Large intestine (tissue), 12 donors: Measurements from ENCODE around the gene METRN. TPM values are rescaled to one million over a fixed set of nuclear protein-coding genes. Genes with fewer than 3 reads are reported as not detected.

ENCODE experiments used
- DNase-seq, 2 donors: peaks; one replicate each; pipeline versions ENCODE4 v3.0.0 to v3.0.0-alpha.2; 2013
- H3K27ac ChIP-seq: one replicate; pipeline ENCODE4 v1.5.1; 2013; ENCODE audit warnings: low read length
- H3K27me3 ChIP-seq: 2 replicates; pipeline ENCODE4 v1.6.1; 2013; ENCODE audit warnings: low read length; ENCODE audit not compliant: control insufficient read depth, insufficient read depth
- H3K36me3 ChIP-seq: 2 replicates; pipeline ENCODE4 v1.6.1; 2013; ENCODE audit warnings: low read length; ENCODE audit not compliant: control insufficient read depth, insufficient read depth
- H3K4me1 ChIP-seq: one replicate; pipeline ENCODE4 v1.6.1; 2013; ENCODE audit warnings: low read length; ENCODE audit not compliant: control insufficient read depth, insufficient read depth
- H3K4me3 ChIP-seq: one replicate; pipeline ENCODE4 v1.5.1; 2013; ENCODE audit warnings: low read length
- H3K9me3 ChIP-seq: one replicate; pipeline ENCODE4 v1.6.1; 2013; ENCODE audit warnings: mild to moderate bottlenecking, low read depth, low read length, moderate library complexity; ENCODE audit not compliant: control insufficient read depth
- WGBS: methylation state at CpG from one replicate; pipeline ENCODE4 v1.1.5; 2013; ENCODE audit warnings: low lambda C conversion rate; ENCODE audit not compliant: insufficient coverage; 5-methylcytosine and 5-hydroxymethylcytosine counted together
- long read RNA-seq, 11 donors: transcript quantifications; one replicate each; lab custom pipeline, GENCODE V29; 2026
- polyA plus RNA-seq: library from polyadenylated mRNA; unstranded; fragments of 120-200 nt; gene quantifications from one replicate; pipeline ENCODE4 v1.2.1, GENCODE V29; 2013

METRN gene
- 18.9 TPM for polyA plus RNA-seq
- long read RNA-seq, donor 1, transcript METRN-204 (4 exons, 3,325 nt), result major isoform, 9 of 10 reads
- long read RNA-seq, donor 1, partial matches to known transcripts, result 0 of 10 reads
- long read RNA-seq, donor 1, other reads (novel, unspliced or antisense), result 0 of 10 reads
- long read RNA-seq, donor 2, transcript METRN-204 (4 exons, 3,325 nt), result major isoform, 9 of 23 reads
- long read RNA-seq, donor 2, partial matches to known transcripts, result 8 of 23 reads
- long read RNA-seq, donor 2, other reads (novel, unspliced or antisense), result 0 of 23 reads
- long read RNA-seq, donor 3, result 0 reads
- long read RNA-seq, donor 4, partial matches to known transcripts, result 0 of 2 reads
- long read RNA-seq, donor 4, other reads (novel, unspliced or antisense), result 0 of 2 reads
- long read RNA-seq, donor 5, transcript METRN-204 (4 exons, 3,325 nt), result major isoform, 11 of 15 reads
- long read RNA-seq, donor 5, partial matches to known transcripts, result 0 of 15 reads
- long read RNA-seq, donor 5, other reads (novel, unspliced or antisense), result 0 of 15 reads
- long read RNA-seq, donor 6, transcript METRN-204 (4 exons, 3,325 nt), result major isoform, 6 of 9 reads
- long read RNA-seq, donor 6, partial matches to known transcripts, result 0 of 9 reads
- long read RNA-seq, donor 6, other reads (novel, unspliced or antisense), result 0 of 9 reads
- long read RNA-seq, donor 7, transcript METRN-204 (4 exons, 3,325 nt), result major isoform, 7 of 13 reads
- long read RNA-seq, donor 7, partial matches to known transcripts, result 0 of 13 reads
- long read RNA-seq, donor 7, other reads (novel, unspliced or antisense), result 0 of 13 reads
- long read RNA-seq, donor 8, transcript METRN-204 (4 exons, 3,325 nt), result major isoform, 11 of 15 reads
- long read RNA-seq, donor 8, partial matches to known transcripts, result 0 of 15 reads
- long read RNA-seq, donor 8, other reads (novel, unspliced or antisense), result 0 of 15 reads
- long read RNA-seq, donor 9, transcript METRN-204 (4 exons, 3,325 nt), result major isoform, 9 of 20 reads
- long read RNA-seq, donor 9, partial matches to known transcripts, result 7 of 20 reads
- long read RNA-seq, donor 9, other reads (novel, unspliced or antisense), result 0 of 20 reads
- long read RNA-seq, donor 10, transcript METRN-204 (4 exons, 3,325 nt), result major isoform, 9 of 12 reads
- long read RNA-seq, donor 10, partial matches to known transcripts, result 0 of 12 reads
- long read RNA-seq, donor 10, other reads (novel, unspliced or antisense), result 0 of 12 reads
- long read RNA-seq, donor 11, transcript METRN-204 (4 exons, 3,325 nt), result major isoform, 7 of 10 reads
- long read RNA-seq, donor 11, partial matches to known transcripts, result 0 of 10 reads
- long read RNA-seq, donor 11, other reads (novel, unspliced or antisense), result 0 of 10 reads

GRCh38 chr16:714558-715476 is at the start of gene METRN:
METRN (plus strand) TSS chr16:715118; CDS start chr16:715290, 172 bp downstream.
- H3K27ac ChIP-seq, result no peak within 1 kb of the TSS

GRCh38 chr16:666572-666971 is 48.3 kb upstream of the METRN start:
- no peaks in the 10 kb centered on the region for H3K27me3 ChIP-seq
- no peak overlapping the region for H3K4me3 ChIP-seq
- whole genome bisulfite sequencing, result no CpG with 5 or more reads among the region's 13 CpGs
- H3K4me1 ChIP-seq, result peaks cover 15% of the 10 kb centered on the region
- peaks cover 36% of the 10 kb centered on the region for H3K36me3 ChIP-seq
- peaks cover 6% of the 10 kb centered on the region for H3K9me3 ChIP-seq
- H3K27ac ChIP-seq, result no peak overlapping the region
- no peak for DNase-seq

More at GRCh38 chr16:714558-715476, at the start of gene METRN:
- Histone ChIP-seq H3K4me1 (peaks cover 18% of the 10 kb centered on the region), H3K27me3 (peaks cover 49% of the 10 kb centered on the region), H3K4me3 (no peak within 1 kb of the TSS), H3K36me3 (no peaks in the 10 kb centered on the region), H3K9me3 (peaks cover 10% of the 10 kb centered on the region)
- DNase-seq, result peak; percentile 78 to 87
- no CpG with 5 or more reads among the region's 108 CpGs for WGBS

GRCh38 chr16:667113-667779 is 47.7 kb upstream of the METRN start:
- Histone ChIP-seq H3K27ac (peak overlapping the region; percentile 38), H3K9me3 (peaks cover 6% of the 10 kb centered on the region), H3K4me1 (peaks cover 14% of the 10 kb centered on the region), H3K36me3 (peaks cover 38% of the 10 kb centered on the region), H3K4me3 (no peak overlapping the region), H3K27me3 (no peaks in the 10 kb centered on the region)
- WGBS, result no CpG with 5 or more reads among the region's 22 CpGs
- DNase-seq, result no peak

- peaks cover 2% of the 10 kb centered on the region for H3K9me3 ChIP-seq
- H3K27ac ChIP-seq, result peak within 1 kb of the TSS; percentile 38
- H3K27me3 ChIP-seq, result no peaks in the 10 kb centered on the region
- no CpG with 5 or more reads among the region's 78 CpGs for WGBS
- peak; percentile 90 to 92 for DNase-seq
- peaks cover 14% of the 10 kb centered on the region for H3K4me1 ChIP-seq
- peak within 1 kb of the TSS; percentile 91 for H3K4me3 ChIP-seq
- peaks cover 39% of the 10 kb centered on the region for H3K36me3 ChIP-seq
Observed at GRCh38 chr16:667780-668518, 47.0 kb upstream of the METRN start, which contains the start of gene RHOT2. RHOT2 (plus strand) TSS chr16:668132; CDS start chr16:668200, 68 bp downstream.

GRCh38 chr16:668519-669171 is 46.3 kb upstream of the METRN start:
- H3K4me3 ChIP-seq, result peak overlapping the region; percentile 91
- no CpG with 5 or more reads among the region's 50 CpGs for WGBS
- no peak overlapping the region for H3K27ac ChIP-seq
- peaks cover 42% of the 10 kb centered on the region for H3K36me3 ChIP-seq
- peaks cover 14% of the 10 kb centered on the region for H3K4me1 ChIP-seq
- H3K27me3 ChIP-seq, result no peaks in the 10 kb centered on the region
- DNase-seq, result no peak
- H3K9me3 ChIP-seq, result peaks cover 2% of the 10 kb centered on the region

- no peak overlapping the region for H3K4me3 ChIP-seq
- peaks cover 44% of the 10 kb centered on the region for H3K36me3 ChIP-seq
- H3K9me3 ChIP-seq, result peaks cover 2% of the 10 kb centered on the region
- peaks cover 18% of the 10 kb centered on the region for H3K4me1 ChIP-seq
- WGBS, result no CpG with 5 or more reads among the region's 13 CpGs
- H3K27me3 ChIP-seq, result no peaks in the 10 kb centered on the region
- no peak for DNase-seq
- no peak overlapping the region for H3K27ac ChIP-seq
Observed at GRCh38 chr16:669666-670065, 45.3 kb upstream of the METRN start.

GRCh38 chr16:670485-671352 is 44.2 kb upstream of the METRN start:
- peaks cover 2% of the 10 kb centered on the region for H3K27me3 ChIP-seq
- H3K27ac ChIP-seq, result no peak overlapping the region
- DNase-seq, result no peak
- H3K36me3 ChIP-seq, result peaks cover 44% of the 10 kb centered on the region
- H3K9me3 ChIP-seq, result peaks cover 2% of the 10 kb centered on the region
- H3K4me1 ChIP-seq, result peaks cover 26% of the 10 kb centered on the region
- WGBS, result no CpG with 5 or more reads among the region's 52 CpGs
- H3K4me3 ChIP-seq, result no peak overlapping the region
